Measurements from ENCODE around the gene LOXHD1.

Gene LOXHD1

GRCh38 chr18:46567196-46567595, 89.8 kb downstream of the LOXHD1 start:
- FAIRE-seq: no peak

DNA sequence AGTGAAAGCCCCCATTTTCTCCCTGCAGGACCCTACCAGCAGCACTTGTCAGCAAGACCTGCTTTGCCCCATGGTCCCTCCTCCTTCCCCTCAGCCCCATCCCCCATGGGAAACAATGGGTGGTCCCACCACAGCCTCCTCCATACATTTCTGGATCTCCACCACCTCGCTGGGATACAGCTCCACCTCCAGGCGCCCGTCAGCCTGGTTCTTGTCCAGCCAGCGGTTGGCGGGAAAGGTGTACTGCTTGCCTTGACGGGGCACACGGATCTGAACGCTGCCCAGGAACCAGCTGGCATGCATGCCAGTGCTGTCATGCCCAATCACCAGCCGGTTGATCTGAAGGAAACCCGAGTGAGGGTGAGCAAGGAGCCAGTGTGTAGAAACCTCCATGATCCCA, 90.9 kb downstream of the LOXHD1 start:
- FAIRE-seq (no peak), DNase-seq (ENCODE audit: insufficient read length, low spot score) (no peak)
- TF ChIP-seq POLR2A (IDR thresholded peaks at IDR 0.05; ENCODE audit: low read depth, low read length): no peak

More at GRCh38 chr18:46567196-46567595, 89.8 kb downstream of the LOXHD1 start:
- TF ChIP-seq POLR2A (IDR thresholded peaks at IDR 0.05; ENCODE audit: low read depth, low read length): no peak
- no peak for DNase-seq (ENCODE audit: insufficient read length, low spot score)

DNA sequence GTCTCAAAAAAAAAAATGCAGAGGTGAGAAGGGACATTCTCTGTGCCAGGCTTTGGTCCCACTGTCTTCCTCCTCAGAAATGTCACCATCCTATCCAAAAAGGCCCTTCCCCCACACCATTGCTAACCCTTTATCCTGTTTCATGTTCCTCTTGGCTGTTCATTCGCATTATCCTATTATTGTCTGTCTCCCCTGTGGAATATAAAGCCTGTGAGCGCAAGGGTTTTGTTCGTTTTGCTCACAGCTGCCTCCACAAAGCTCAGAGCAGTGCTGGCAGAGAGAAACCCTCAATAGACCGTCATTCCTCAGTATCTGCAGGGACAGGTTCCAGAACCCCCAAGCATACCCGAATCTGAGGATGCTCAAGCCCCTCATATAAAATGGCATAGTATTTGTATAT, 91.8 kb downstream of the LOXHD1 start:
- FAIRE-seq (no peak), DNase-seq (ENCODE audit: insufficient read length, low spot score) (no peak)
- TF ChIP-seq POLR2A (IDR thresholded peaks at IDR 0.05; ENCODE audit: low read depth, low read length): no peak

DNA sequence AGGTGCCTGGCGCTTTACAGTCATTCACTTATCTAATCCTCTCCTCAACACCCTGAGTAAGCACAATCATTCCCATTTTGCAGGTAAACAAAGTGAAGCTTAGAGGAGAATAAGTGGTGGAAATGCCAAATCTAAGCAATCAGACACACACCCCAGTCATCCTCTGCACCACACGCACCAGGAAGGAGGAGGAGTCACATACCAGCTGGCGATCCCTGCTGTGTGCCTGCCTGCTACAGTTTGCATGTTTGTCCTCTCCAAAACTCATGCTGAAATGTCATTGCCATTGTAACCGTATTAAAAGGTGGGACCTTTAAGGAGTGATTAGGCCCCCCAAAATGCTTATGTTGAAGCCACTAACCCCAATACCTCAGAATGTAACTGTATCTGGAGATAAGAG, 93.7 kb downstream of the LOXHD1 start:
- DNase-seq (ENCODE audit: insufficient read length, low spot score) (no peak), FAIRE-seq (no peak)
- no peak for TF ChIP-seq POLR2A (IDR thresholded peaks at IDR 0.05; ENCODE audit: low read depth, low read length)

GRCh38 chr18:46562674-46563192, 94.3 kb downstream of the LOXHD1 start:
- FAIRE-seq (no peak), DNase-seq (ENCODE audit: insufficient read length, low spot score) (no peak)
- no peak for TF ChIP-seq POLR2A (IDR thresholded peaks at IDR 0.05; ENCODE audit: low read depth, low read length)

- DNase-seq (ENCODE audit: insufficient read length, low spot score): no peak
- no peak for FAIRE-seq
- no peak for TF ChIP-seq POLR2A (IDR thresholded peaks at IDR 0.05; ENCODE audit: low read depth, low read length)
These were observed 96.4 kb downstream of the LOXHD1 start for GRCh38 chr18:46560671-46561045.

- DNase-seq (ENCODE audit: insufficient read length, low spot score): no peak
- FAIRE-seq: no peak
- no peak for TF ChIP-seq POLR2A (IDR thresholded peaks at IDR 0.05; ENCODE audit: low read depth, low read length)
These were observed 96.9 kb downstream of the LOXHD1 start for GRCh38 chr18:46559946-46560670.

DNA sequence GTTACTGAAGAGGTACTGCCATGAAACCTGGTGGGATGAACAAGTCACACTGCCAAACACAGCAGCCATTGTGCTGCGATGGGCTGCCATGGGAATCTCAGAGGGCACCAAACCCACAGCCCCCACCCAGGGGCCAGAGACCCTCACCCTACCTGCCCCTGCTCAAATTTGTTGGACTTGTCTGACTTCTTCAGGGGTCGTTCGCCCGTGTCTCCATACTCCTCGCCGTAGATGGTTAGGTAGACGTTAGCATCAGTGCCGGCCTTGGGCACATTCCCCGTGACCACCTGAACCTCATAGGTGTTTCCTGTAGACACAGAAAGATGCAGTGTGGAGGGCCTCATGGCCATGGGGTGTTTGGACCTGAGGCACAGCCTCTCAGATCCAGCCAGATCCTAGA, 97.7 kb downstream of the LOXHD1 start:
- DNase-seq (ENCODE audit: insufficient read length, low spot score) (no peak), FAIRE-seq (no peak)
- TF ChIP-seq POLR2A (IDR thresholded peaks at IDR 0.05; ENCODE audit: low read depth, low read length): no peak

DNA sequence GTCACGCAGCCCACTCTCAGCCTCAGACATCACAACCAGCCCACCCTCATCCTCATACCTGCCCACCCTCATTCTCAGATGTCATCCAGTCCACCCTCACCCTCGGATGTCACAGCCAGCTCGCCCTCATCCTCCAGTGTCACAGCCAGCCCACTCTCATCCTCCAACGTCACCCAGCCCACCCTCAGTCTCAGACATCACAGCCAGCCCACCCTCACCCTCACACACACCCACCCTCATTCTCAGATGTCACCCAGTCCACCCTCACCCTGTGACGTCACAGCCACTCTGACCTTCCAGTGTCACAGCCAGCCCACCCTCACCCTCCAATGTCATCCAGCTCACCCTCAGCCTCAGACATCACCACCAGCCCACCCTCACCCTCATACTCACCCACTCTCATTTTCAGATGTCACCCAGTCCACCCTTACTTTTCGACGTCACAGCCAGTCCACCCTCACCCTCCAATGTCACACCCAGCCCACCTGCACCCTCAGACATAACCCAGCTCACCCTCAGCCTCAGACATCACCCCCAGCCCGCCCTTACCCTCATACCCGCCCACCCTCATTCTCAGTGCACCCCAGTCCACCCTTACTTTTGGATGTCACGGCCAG, 100.3 kb downstream of the LOXHD1 start:
- DNase-seq (ENCODE audit: insufficient read length, low spot score): no peak
- FAIRE-seq: no peak
- no peak for TF ChIP-seq POLR2A (IDR thresholded peaks at IDR 0.05; ENCODE audit: low read depth, low read length)

GRCh38 chr18:46555724-46556123, 101.3 kb downstream of the LOXHD1 start:
- FAIRE-seq (no peak), DNase-seq (ENCODE audit: insufficient read length, low spot score) (peak; percentile 36)
- TF ChIP-seq POLR2A (IDR thresholded peaks at IDR 0.05; ENCODE audit: low read depth, low read length): no peak

GRCh38 chr18:46555213-46555612, 101.8 kb downstream of the LOXHD1 start:
- FAIRE-seq (no peak), DNase-seq (ENCODE audit: insufficient read length, low spot score) (no peak)
- TF ChIP-seq POLR2A (IDR thresholded peaks at IDR 0.05; ENCODE audit: low read depth, low read length): no peak

- no peak for TF ChIP-seq POLR2A (IDR thresholded peaks at IDR 0.05; ENCODE audit: low read depth, low read length)
- FAIRE-seq (no peak), DNase-seq (ENCODE audit: insufficient read length, low spot score) (no peak)
These were observed 102.5 kb downstream of the LOXHD1 start for GRCh38 chr18:46554406-46555080.

DNA sequence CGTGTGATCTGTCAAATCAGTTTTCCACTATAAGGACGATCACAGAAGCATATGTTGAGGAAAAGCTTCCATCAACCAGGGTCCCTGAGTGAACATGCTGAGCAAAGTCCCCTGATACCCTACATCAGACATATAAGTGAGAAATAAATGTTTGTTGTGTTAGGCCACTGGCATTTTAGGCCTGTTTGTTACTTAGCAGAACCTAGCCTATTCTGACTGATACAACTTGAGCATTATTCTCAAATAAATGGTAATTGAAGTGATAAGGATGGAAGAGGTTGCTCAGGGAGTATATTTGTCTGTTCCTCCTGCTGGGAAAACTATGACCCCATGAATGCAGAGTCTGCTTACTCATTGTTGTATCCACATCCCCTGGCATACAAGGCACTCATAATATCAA, 106.4 kb downstream of the LOXHD1 start:
- no peak for DNase-seq (ENCODE audit: insufficient read length, low spot score)
- TF ChIP-seq POLR2A (IDR thresholded peaks at IDR 0.05; ENCODE audit: low read depth, low read length): no peak
- no peak for FAIRE-seq

DNA sequence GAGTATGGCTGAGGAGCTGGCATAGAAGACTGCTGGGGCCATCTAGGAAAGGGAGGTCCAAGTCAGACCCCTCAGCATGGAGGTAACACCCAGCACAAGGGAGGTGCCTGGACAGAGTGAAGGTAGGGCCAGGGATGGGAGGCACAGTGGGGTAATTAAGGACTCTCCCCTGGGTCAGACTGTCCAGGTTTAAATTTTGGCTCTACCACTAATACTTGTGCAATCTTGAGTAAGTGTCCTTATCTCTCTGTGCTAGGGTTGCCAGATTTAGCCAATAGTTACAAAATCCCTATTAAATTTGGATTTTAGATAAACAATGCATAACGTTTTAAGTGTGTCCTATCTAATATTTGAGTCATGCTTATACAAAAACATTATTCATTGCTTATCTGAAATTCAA, 109.5 kb downstream of the LOXHD1 start:
- no peak for DNase-seq (ENCODE audit: insufficient read length, low spot score)
- TF ChIP-seq POLR2A (IDR thresholded peaks at IDR 0.05; ENCODE audit: low read depth, low read length): no peak
- FAIRE-seq: no peak
